GM21528 (cell line): Measurements from ENCODE around the gene ZBTB48.

ENCODE experiments used
- ATAC-seq: cut with Tn5 transposase; IDR thresholded peaks from one replicate; pipeline ENCODE4 v1.9.1; 2021; ENCODE audit warnings: mild to moderate bottlenecking, moderate library complexity; ENCODE audit not compliant: unreplicated experiment, low FRiP score

Gene ZBTB48

GRCh38 chr1:6572653-6573383 is 7.0 kb upstream of the ZBTB48 start:
- no peak for ATAC-seq

DNA sequence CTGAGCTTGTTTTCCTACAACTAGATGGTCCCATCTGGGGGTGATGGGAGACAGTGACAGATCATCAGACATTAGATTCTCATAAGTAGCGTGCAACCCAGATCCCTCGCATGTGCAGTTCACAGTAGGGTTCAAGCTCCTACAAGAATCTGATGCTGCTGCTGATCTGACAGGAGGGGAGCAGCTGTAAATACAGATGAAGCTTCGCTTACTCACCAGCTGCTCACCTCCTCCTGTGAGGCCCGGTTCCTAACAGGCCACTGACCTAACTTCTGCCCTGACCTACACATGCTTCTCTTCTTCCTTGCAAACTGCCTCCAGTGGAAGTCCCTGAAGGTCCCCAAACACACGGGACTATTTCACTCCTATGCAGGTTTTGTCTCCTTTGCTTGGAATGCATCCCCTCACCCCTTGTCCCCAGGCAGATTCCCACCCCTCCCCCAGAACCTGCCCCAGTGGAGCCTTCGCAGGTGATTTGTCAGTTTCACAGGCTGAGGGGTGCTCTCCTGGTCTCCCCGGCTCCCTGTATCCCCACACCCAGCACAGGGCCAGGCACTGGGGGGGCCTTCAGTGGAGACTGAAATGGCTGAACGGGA is 5.7 kb upstream of the ZBTB48 start:
- ATAC-seq = no peak

DNA sequence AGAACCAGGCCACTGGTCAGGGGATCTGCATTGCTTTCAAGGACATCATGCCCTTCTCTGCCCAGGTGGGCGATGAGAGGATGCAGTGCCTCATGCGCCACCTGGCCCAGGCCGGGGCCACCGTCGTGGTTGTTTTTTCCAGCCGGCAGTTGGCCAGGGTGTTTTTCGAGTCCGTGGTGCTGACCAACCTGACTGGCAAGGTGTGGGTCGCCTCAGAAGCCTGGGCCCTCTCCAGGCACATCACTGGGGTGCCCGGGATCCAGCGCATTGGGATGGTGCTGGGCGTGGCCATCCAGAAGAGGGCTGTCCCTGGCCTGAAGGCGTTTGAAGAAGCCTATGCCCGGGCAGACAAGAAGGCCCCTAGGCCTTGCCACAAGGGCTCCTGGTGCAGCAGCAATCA is 5.0 kb upstream of the ZBTB48 start:
- no peak for ATAC-seq

GRCh38 chr1:6577831-6578525 is 1.8 kb upstream of the ZBTB48 start:
- no peak for ATAC-seq

DNA sequence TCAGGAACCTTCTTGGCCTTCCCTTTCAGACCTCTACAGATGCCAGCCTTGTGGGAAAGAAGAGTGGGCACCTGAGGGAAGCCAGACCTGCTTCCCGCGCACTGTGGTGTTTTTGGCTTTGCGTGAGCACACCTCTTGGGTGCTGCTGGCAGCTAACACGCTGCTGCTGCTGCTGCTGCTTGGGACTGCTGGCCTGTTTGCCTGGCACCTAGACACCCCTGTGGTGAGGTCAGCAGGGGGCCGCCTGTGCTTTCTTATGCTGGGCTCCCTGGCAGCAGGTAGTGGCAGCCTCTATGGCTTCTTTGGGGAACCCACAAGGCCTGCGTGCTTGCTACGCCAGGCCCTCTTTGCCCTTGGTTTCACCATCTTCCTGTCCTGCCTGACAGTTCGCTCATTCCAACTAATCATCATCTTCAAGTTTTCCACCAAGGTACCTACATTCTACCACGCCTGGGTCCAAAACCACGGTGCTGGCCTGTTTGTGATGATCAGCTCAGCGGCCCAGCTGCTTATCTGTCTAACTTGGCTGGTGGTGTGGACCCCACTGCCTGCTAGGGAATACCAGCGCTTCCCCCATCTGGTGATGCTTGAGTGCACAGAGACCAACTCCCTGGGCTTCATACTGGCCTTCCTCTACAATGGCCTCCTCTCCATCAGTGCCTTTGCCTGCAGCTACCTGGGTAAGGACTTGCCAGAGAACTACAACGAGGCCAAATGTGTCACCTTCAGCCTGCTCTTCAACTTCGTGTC is 995 bp upstream of the ZBTB48 start:
- ATAC-seq = no peak

- ATAC-seq = peak; percentile 40
These were observed 362 bp downstream of the ZBTB48 start for GRCh38 chr1:6580119-6580592.

DNA sequence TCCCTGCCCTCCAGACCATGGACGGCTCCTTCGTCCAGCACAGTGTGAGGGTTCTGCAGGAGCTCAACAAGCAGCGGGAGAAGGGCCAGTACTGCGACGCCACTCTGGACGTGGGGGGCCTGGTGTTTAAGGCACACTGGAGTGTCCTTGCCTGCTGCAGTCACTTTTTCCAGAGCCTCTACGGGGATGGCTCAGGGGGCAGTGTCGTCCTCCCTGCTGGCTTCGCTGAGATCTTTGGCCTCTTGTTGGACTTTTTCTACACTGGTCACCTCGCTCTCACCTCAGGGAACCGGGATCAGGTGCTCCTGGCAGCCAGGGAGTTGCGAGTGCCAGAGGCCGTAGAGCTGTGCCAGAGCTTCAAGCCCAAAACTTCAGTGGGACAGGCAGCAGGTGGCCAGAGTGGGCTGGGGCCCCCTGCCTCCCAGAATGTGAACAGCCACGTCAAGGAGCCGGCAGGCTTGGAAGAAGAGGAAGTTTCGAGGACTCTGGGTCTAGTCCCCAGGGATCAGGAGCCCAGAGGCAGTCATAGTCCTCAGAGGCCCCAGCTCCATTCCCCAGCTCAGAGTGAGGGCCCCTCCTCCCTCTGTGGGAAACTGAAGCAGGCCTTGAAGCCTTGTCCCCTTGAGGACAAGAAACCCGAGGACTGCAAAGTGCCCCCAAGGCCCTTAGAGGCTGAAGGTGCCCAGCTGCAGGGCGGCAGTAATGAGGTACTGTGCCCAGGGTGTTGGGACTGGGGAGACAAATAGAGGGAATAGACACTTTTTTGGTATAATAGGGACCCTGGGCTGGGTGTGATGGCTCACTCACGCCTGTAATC is 1.0 kb downstream of the ZBTB48 start:
- no peak for ATAC-seq

DNA sequence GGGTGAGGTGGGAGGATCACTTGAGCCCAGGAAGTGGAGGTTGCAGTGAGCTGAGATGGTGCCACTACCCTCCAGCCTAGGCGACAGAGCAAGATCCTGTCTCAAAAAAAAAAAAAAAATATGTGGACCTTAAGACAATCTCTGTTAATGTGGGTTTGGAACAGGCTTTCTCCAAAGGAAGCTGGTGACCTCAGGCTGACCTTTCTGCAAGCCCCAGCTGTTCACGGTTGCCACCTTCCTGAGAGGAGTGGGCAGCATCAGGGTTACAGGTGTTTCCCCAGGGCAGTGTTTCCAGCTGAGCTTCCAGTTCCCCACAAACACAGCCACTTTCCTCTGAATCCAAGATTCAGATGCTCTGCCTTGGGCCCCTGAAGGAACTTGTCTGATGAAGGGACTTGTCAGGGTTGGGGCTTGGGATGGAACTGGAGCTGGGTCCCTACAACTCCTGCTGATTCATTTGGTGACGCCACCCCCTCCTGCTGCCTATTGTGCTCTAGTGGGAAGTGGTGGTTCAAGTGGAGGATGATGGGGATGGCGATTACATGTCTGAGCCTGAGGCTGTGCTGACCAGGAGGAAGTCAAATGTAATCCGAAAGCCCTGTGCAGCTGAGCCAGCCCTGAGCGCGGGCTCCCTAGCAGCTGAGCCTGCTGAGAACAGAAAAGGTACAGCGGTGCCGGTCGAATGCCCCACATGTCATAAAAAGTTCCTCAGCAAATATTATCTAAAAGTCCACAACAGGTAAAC is 1.9 kb downstream of the ZBTB48 start:
- no peak for ATAC-seq

DNA sequence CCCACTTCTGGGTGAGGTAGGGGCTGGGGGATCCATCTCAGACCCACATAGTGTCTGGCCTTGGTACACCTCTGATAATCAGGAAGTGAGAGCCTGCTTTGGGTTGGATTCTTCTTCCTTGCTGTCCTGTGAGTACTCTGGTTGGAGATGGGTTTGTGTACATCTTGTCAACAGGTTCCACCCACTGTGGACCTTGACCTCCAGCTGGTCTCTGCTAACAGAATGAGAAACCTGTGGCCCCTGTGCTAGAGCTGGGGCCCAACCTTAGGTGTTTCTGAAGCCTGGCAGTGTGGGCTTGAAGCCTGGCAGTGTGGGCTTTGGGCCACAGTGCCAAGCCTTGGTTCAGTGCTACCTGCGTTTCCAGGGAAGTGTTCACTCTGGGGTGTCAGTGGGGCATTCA is 2.6 kb downstream of the ZBTB48 start:
- no peak for ATAC-seq

DNA sequence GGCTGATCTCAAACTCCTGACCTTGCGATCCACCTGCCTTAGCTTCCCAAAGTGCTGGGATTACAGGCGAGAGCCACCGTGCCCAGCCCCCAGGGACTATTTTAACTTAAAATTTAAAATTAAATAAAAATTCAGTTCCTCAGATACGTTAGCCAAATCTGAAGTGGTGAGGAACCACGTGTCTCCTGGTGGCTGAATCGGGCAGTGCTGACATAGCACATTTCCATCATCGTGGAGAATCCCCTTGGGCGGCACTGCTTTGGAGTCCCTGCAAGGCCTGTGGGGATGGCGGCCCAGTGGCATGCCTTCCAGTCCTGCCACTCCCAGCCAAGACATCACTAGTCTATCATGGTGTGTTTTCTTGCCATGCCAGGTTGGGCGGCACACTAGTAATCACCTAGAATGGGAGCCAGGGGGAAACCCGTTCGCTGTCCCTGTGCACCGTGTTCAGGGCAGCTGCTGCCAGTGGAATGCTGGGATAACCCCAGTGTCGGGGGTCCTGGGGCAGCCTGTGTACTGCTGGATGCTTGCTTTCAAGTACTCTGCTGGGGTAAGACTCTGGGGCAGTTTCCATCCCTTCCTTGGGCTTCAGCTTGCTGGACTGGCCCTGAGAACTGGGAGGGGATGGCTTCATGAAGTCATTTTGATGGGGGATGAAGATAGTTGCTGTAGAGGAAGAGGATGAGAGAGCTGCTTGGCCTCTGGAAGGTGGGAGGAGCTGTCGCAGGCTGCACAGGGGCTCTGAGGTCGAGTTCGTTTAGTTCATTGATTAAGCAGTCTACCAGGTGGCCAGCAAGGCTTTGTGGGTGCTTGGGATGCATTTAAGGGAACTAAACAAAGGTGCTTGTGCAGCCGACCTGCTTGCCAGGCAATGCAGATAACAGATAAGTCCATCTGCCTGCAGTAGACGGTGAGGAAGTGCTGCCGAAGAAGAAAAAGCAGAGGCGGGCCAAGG is 4.6 kb downstream of the ZBTB48 start:
- no peak for ATAC-seq

DNA sequence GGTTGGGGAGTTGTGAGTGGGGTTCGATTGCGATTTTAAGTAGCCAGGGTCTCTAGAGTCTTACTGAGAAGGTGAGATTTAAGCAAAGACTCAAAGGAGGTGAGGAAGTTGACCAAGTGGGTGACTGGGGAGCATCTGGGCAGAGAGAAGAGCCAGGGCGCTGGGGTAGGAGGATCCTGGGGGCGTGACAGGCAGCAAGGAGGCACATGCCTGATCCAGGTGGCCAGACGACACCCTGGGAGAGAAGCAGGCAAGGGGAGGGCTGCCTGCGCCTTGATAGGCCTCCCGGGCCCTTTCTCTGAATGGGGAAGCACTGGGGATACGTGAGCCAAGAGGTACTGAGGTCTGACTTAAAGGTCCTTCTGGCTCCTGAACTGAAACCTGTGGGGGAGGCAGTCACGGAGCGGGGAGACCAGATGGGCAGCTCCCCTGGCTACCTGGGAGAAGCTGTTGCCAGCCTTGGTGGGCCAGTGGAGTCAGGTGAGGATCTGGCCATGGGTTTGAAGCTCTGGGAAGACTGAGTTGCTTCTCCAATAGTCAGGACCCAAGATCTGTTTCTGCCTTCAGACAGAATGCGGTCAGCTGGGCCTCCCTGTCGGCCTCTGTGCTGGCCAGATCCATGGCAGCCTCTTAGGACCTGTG is 5.4 kb downstream of the ZBTB48 start:
- no peak for ATAC-seq

GRCh38 chr1:6585841-6586240 is 6.0 kb downstream of the ZBTB48 start:
- ATAC-seq = no peak

DNA sequence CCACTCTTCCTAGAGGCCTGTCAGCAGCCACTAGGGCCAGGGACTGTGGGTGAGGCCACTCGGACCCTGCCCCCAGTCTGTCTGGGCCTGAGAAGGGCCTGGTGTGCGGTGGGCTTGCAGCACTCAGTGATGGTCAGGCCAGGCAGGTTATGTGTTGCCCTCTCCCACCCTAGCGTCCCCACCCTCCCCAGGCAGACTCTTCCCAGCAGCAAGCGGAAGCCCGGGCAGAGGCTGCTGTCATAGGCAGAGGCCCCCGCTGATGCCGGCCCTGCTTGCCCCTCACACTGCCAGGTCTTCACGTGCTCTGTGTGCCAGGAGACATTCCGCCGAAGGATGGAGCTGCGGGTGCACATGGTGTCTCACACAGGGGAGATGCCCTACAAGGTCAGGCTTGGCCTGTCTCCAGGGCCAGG is 6.6 kb downstream of the ZBTB48 start:
- ATAC-seq = no peak

GRCh38 chr1:6587261-6588005 is 7.6 kb downstream of the ZBTB48 start:
- no peak for ATAC-seq

DNA sequence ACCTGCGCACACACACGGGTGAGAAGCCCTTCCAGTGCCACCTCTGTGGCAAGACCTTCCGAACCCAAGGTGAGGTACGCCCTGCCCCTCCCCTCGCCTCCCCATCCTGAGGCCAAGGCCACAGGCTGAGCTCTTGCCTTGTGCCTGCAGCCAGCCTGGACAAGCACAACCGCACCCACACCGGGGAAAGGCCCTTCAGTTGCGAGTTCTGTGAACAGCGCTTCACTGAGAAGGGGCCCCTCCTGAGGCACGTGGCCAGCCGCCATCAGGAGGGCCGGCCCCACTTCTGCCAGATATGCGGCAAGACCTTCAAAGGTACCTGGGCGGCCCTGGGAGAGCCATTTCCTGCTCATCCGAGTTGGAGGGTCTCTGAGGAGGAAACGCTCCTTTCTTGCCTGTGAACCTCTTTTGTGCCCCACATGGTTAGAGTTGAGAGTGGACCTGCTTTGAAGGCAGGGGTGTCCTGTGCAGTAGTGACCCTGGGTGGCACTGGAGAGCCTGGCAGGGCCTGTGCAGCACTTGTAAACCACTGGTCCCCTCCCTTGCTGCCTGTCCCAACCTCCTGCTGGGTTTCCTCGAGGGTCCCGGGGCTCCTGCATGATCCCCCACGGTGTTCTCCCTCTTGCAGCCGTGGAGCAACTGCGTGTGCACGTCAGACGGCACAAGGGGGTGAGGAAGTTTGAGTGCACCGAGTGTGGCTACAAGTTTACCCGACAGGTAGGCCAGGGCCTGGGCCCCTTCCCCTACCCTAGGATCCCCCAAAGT is 8.5 kb downstream of the ZBTB48 start:
- ATAC-seq = no peak

DNA sequence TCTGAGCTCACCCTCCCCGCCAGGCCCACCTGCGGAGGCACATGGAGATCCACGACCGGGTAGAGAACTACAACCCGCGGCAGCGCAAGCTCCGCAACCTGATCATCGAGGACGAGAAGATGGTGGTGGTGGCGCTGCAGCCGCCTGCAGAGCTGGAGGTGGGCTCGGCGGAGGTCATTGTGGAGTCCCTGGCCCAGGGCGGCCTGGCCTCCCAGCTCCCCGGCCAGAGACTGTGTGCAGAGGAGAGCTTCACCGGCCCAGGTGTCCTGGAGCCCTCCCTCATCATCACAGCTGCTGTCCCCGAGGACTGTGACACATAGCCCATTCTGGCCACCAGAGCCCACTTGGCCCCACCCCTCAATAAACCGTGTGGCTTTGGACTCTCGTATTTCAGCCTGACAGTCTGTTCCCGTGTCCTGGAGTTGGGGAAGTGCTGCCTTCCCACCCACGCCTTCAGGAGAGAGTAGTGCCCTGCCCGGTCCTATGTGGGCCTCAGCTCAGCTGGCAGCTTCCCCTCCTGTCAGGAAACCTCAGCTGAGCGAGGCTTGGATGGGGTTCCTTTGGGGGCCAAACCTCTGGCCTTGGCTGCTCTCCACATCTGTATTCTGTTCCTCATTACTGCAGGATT is 9.2 kb downstream of the ZBTB48 start:
- no peak for ATAC-seq
